GM04504 (cell line): Measurements from ENCODE around the gene SKIL.
A peak's percentile ranks its signal among the peaks of the same experiment; 100 is the strongest.
"Not testable (repeated sequence)": the region's sequence is repeated elsewhere in the genome, so short reads cannot be mapped to it uniquely, and the experiment has no call there.

Source experiments
- DNase-seq: peaks from one replicate; pipeline ENCODE4 v3.0.0-alpha.2; 2012; ENCODE audit warnings: low read depth

Gene SKIL

GRCh38 chr3:170357176-170358041 is at the start of gene SKIL:
Gene SKIL, plus strand, starts transcription at chr3:170357715. Its CDS starts 2,617 bp downstream, at chr3:170360332.
- DNase-seq = peak; percentile 90

- DNase-seq = no peak
Observed at GRCh38 chr3:170309046-170309445, 48.5 kb upstream of the SKIL start.

GRCh38 chr3:170317954-170318353 is 39.6 kb upstream of the SKIL start:
- DNase-seq = no peak

GRCh38 chr3:170320461-170321121 is 36.9 kb upstream of the SKIL start:
- DNase-seq = no peak

GRCh38 chr3:170321321-170322034 is 36.0 kb upstream of the SKIL start:
- no peak for DNase-seq

- DNase-seq = no peak
Observed at GRCh38 chr3:170322566-170323269, 34.8 kb upstream of the SKIL start.

- no peak for DNase-seq
Observed at GRCh38 chr3:170323331-170323730, 34.2 kb upstream of the SKIL start.

GRCh38 chr3:170324962-170325361 is 32.6 kb upstream of the SKIL start:
- no peak for DNase-seq

GRCh38 chr3:170327040-170327808 is 30.3 kb upstream of the SKIL start:
- no peak for DNase-seq

- not testable (repeated sequence) for DNase-seq
Observed at GRCh38 chr3:170327868-170328548, 29.5 kb upstream of the SKIL start.

- DNase-seq = no peak
Observed at GRCh38 chr3:170330366-170330765, 27.1 kb upstream of the SKIL start.

- no peak for DNase-seq
Observed at GRCh38 chr3:170331143-170331542, 26.4 kb upstream of the SKIL start.

- no peak for DNase-seq
Observed at GRCh38 chr3:170337420-170337819, 20.1 kb upstream of the SKIL start.

- no peak for DNase-seq
Observed at GRCh38 chr3:170338690-170339340, 18.7 kb upstream of the SKIL start.

- not testable (repeated sequence) for DNase-seq
Observed at GRCh38 chr3:170342273-170342672, 15.2 kb upstream of the SKIL start.

- DNase-seq = not testable (repeated sequence)
Observed at GRCh38 chr3:170343859-170344258, 13.7 kb upstream of the SKIL start.

- no peak for DNase-seq
Observed at GRCh38 chr3:170344971-170345370, 12.5 kb upstream of the SKIL start.

GRCh38 chr3:170346481-170347392 is 10.8 kb upstream of the SKIL start:
- no peak for DNase-seq
